CMK (cell line): Measurements from ENCODE around the gene BAHCC1.
A peak's percentile ranks its signal among the peaks of the same experiment; 100 is the strongest.

Source experiments
- DNase-seq: peaks from one replicate; pipeline ENCODE4 v3.0.0-alpha.2; 2010; ENCODE audit warnings: low read depth

The BAHCC1 gene

GRCh38 chr17:81386646-81387099 is 8.6 kb upstream of the BAHCC1 start:
- no peak for DNase-seq

- DNase-seq: no peak
Measured at GRCh38 chr17:81387100-81388090, 7.9 kb upstream of the BAHCC1 start.

GRCh38 chr17:81388091-81388611 is 7.1 kb upstream of the BAHCC1 start:
- DNase-seq: no peak

GRCh38 chr17:81388612-81389367 is 6.5 kb upstream of the BAHCC1 start:
- DNase-seq: no peak

- no peak for DNase-seq
Measured at GRCh38 chr17:81389585-81389984, 5.7 kb upstream of the BAHCC1 start.

- DNase-seq: no peak
Measured at GRCh38 chr17:81390029-81390872, 5.0 kb upstream of the BAHCC1 start.

- no peak for DNase-seq
Measured at GRCh38 chr17:81390873-81391255, 4.4 kb upstream of the BAHCC1 start.

GRCh38 chr17:81391293-81391935 is 3.8 kb upstream of the BAHCC1 start:
- no peak for DNase-seq

- DNase-seq: no peak
Measured at GRCh38 chr17:81391936-81392908, 3.0 kb upstream of the BAHCC1 start.

- no peak for DNase-seq
Measured at GRCh38 chr17:81392909-81393654, 2.2 kb upstream of the BAHCC1 start.

GRCh38 chr17:81393684-81394376 is 1.4 kb upstream of the BAHCC1 start:
- peak; percentile 98 for DNase-seq

- no peak for DNase-seq
Measured at GRCh38 chr17:81394377-81394920, 808 bp upstream of the BAHCC1 start.

GRCh38 chr17:81395600-81396277 is 482 bp downstream of the BAHCC1 start:
- DNase-seq: no peak

- no peak for DNase-seq
Measured at GRCh38 chr17:81396278-81396721, 1.0 kb downstream of the BAHCC1 start.

GRCh38 chr17:81396722-81397313 is 1.6 kb downstream of the BAHCC1 start:
- peak; percentile 45 for DNase-seq

- DNase-seq: no peak
Measured at GRCh38 chr17:81397314-81398175, 2.3 kb downstream of the BAHCC1 start.
